ENCODE measurements around the gene LRP1. TPM values are rescaled to one million over a fixed set of nuclear protein-coding genes. Genes with fewer than 3 reads are reported as not detected.

LRP1 gene
- polyA plus RNA-seq, 1 donor (not counting 4 experiments of a cell fraction or from before 2014, with no cell fraction given), result 4.9 TPM

DNA sequence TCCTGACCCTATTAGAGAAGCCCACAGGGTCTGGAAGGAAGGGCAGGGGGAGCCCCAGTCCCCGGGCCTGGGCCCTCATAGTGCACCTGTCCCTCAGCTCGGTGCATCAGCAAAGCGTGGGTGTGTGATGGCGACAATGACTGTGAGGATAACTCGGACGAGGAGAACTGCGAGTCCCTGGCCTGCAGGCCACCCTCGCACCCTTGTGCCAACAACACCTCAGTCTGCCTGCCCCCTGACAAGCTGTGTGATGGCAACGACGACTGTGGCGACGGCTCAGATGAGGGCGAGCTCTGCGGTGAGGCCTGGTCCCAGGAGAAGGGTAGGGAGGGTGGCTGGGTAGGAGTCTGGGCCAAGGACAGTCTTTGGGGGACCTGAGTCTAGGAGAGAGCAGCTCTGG is 45.4 kb downstream of the LRP1 start:
- no peaks in the 10 kb centered on the region for H3K9me1 ChIP-seq (ENCODE audit: control insufficient read depth, extremely low read depth, insufficient read depth, low read length)
- H3K4me1 ChIP-seq (ENCODE audit: control insufficient read depth, extremely low read depth, insufficient read depth, low read length), result peaks cover 48% of the 10 kb centered on the region
- H4K20me1 ChIP-seq (ENCODE audit: control insufficient read depth, extremely low read depth, insufficient read depth, low read length), result no peaks in the 10 kb centered on the region
- no peak overlapping the region for H3K4me2 ChIP-seq (ENCODE audit: control insufficient read depth, extremely low read depth, insufficient read depth, low read depth, low read length)
- no peak overlapping the region for H3K27ac ChIP-seq (ENCODE audit: control insufficient read depth, insufficient read depth, low read length)
- dilution Hi-C loops (cut with MboI; ENCODE audit: extremely low pct_ligation_motif_present, low sequenced_read_pairs), result loop anchor here (5.0 kb wide), 1 partner anchor 41 kb away; no protein-coding TSS in a partner anchor
- no peaks in the 10 kb centered on the region for H3K9me3 ChIP-seq (ENCODE audit: control insufficient read depth, low read depth, low read length)
- DNase-seq (ENCODE audit: low read depth, low spot score) (no peak), FAIRE-seq (no peak)
- H3K79me2 ChIP-seq (ENCODE audit: control insufficient read depth, insufficient read depth, low read length), result no peaks in the 10 kb centered on the region
- H3K27me3 ChIP-seq (ENCODE audit: control insufficient read depth, extremely low read depth, insufficient read depth, low read length), result no peaks in the 10 kb centered on the region
- H3K4me3 ChIP-seq (ENCODE audit: control insufficient read depth in 2 of 3, extremely low read depth in 1 of 3, insufficient read depth in 2 of 3, low read depth in 1 of 3, low read length in 3 of 3), result no peak overlapping the region
- H2AFZ ChIP-seq (ENCODE audit: control insufficient read depth, low read length), result no peak overlapping the region
- peaks cover 3 to 11% of the 10 kb centered on the region in 2 experiments for H3K36me3 ChIP-seq (ENCODE audit: control insufficient read depth in 2 of 2, extremely low read depth in 1 of 2, insufficient read depth in 2 of 2, low read length in 2 of 2)
- H3K9ac ChIP-seq (ENCODE audit: control insufficient read depth, extremely low read depth, insufficient read depth, low read length), result no peak overlapping the region
- TF ChIP-seq, protein P1, sequence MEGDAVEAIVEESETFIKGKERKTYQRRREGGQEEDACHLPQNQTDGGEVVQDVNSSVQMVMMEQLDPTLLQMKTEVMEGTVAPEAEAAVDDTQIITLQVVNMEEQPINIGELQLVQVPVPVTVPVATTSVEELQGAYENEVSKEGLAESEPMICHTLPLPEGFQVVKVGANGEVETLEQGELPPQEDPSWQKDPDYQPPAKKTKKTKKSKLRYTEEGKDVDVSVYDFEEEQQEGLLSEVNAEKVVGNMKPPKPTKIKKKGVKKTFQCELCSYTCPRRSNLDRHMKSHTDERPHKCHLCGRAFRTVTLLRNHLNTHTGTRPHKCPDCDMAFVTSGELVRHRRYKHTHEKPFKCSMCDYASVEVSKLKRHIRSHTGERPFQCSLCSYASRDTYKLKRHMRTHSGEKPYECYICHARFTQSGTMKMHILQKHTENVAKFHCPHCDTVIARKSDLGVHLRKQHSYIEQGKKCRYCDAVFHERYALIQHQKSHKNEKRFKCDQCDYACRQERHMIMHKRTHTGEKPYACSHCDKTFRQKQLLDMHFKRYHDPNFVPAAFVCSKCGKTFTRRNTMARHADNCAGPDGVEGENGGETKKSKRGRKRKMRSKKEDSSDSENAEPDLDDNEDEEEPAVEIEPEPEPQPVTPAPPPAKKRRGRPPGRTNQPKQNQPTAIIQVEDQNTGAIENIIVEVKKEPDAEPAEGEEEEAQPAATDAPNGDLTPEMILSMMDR (optimal IDR thresholded peaks at IDR 0.05 in 1 of 3, IDR thresholded peaks at IDR 0.05 in 1 of 3, conservative IDR thresholded peaks at IDR 0.05 in 1 of 3; ENCODE audit: extremely low read depth in 1 of 3, insufficient read depth in 2 of 3, low read length in 3 of 3), result no peak

DNA sequence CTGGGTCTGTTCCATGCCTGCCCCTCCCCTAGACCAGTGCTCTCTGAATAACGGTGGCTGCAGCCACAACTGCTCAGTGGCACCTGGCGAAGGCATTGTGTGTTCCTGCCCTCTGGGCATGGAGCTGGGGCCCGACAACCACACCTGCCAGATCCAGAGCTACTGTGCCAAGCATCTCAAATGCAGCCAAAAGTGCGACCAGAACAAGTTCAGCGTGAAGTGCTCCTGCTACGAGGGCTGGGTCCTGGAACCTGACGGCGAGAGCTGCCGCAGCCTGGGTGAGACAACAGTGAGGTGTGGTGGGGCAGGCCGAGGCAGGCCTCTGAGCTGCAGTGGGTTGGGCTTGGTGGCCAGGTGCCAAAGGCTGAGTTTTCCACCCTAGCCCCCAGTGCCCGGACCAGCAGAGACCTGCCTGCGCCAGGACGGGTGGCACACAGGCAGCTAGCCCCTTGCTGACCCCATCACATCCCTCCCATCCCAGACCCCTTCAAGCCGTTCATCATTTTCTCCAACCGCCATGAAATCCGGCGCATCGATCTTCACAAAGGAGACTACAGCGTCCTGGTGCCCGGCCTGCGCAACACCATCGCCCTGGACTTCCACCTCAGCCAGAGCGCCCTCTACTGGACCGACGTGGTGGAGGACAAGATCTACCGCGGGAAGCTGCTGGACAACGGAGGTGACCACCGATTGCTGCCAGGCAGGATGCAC is 47.3 kb downstream of the LRP1 start:
- H3K9ac ChIP-seq (ENCODE audit: control insufficient read depth, extremely low read depth, insufficient read depth, low read length), result peak overlapping the region; percentile 35
- peaks cover 40% of the 10 kb centered on the region for H3K4me1 ChIP-seq (ENCODE audit: control insufficient read depth, extremely low read depth, insufficient read depth, low read length)
- H3K79me2 ChIP-seq (ENCODE audit: control insufficient read depth, insufficient read depth, low read length), result no peaks in the 10 kb centered on the region
- no peaks in the 10 kb centered on the region for H3K9me3 ChIP-seq (ENCODE audit: control insufficient read depth, low read depth, low read length)
- DNase-seq (ENCODE audit: low read depth, low spot score) (peak; percentile 94), FAIRE-seq (peak; percentile 100)
- dilution Hi-C loops (cut with MboI; ENCODE audit: extremely low pct_ligation_motif_present, low sequenced_read_pairs), result no loop called here
- H3K4me2 ChIP-seq (ENCODE audit: control insufficient read depth, extremely low read depth, insufficient read depth, low read depth, low read length), result peak overlapping the region; percentile 68
- peak overlapping the region in 1 of 3 experiments; percentile 13 for H3K4me3 ChIP-seq (ENCODE audit: control insufficient read depth in 2 of 3, extremely low read depth in 1 of 3, insufficient read depth in 2 of 3, low read depth in 1 of 3, low read length in 3 of 3)
- H2AFZ ChIP-seq (ENCODE audit: control insufficient read depth, low read length), result peak overlapping the region; percentile 28
- peaks cover 3 to 13% of the 10 kb centered on the region in 2 experiments for H3K36me3 ChIP-seq (ENCODE audit: control insufficient read depth in 2 of 2, extremely low read depth in 1 of 2, insufficient read depth in 2 of 2, low read length in 2 of 2)
- H3K27me3 ChIP-seq (ENCODE audit: control insufficient read depth, extremely low read depth, insufficient read depth, low read length), result no peaks in the 10 kb centered on the region
- peak overlapping the region; percentile 41 for H3K27ac ChIP-seq (ENCODE audit: control insufficient read depth, insufficient read depth, low read length)
- H3K9me1 ChIP-seq (ENCODE audit: control insufficient read depth, extremely low read depth, insufficient read depth, low read length), result no peaks in the 10 kb centered on the region
- H4K20me1 ChIP-seq (ENCODE audit: control insufficient read depth, extremely low read depth, insufficient read depth, low read length), result no peaks in the 10 kb centered on the region
- TF ChIP-seq, protein P1 (optimal IDR thresholded peaks at IDR 0.05 in 1 of 3, IDR thresholded peaks at IDR 0.05 in 1 of 3, conservative IDR thresholded peaks at IDR 0.05 in 1 of 3; ENCODE audit: extremely low read depth in 1 of 3, insufficient read depth in 2 of 3, low read length in 3 of 3), result peak in 2 of 3 experiments; percentile 93 to 95
- TF ChIP-seq EZH2 (IDR thresholded peaks at IDR 0.05; ENCODE audit: low read length), result no peak
